Naive B cell (primary cell): ENCODE results near the gene ZNF521. TPM values are rescaled to one million over a fixed set of nuclear protein-coding genes. Genes with fewer than 3 reads are reported as not detected.

Experiments
- ATAC-seq, 2 donors: fragments of 150-1000 bp; cut with Tn5 transposase; 2 replicates each; pipeline ENCODE4 v1.10.0; 2021; ENCODE audit warnings: low read depth in 2 of 2, mild to moderate bottlenecking in 2 of 2, moderate library complexity in 2 of 2
- DNase-seq: peaks from one replicate; pipeline ENCODE4 v3.0.0; 2022
- H3K27ac Mint-ChIP-seq, 6 donors: one replicate each; pipeline ENCODE4 v1.8.0; 2020 to 2022; ENCODE audit warnings: mild to moderate bottlenecking in 6 of 6, mixed read lengths in 6 of 6, moderate library complexity in 5 of 6, inconsistent platforms in 2 of 6
- H3K27me3 Mint-ChIP-seq, 3 donors: one replicate each; pipeline ENCODE4 v1.8.0; 2021 to 2022; ENCODE audit warnings: mixed read lengths in 3 of 3, mild to moderate bottlenecking in 1 of 3
- H3K36me3 Mint-ChIP-seq, 2 donors: one replicate each; pipeline ENCODE4 v1.8.0; 2020 to 2022; ENCODE audit warnings: mixed read lengths in 2 of 2, inconsistent platforms in 1 of 2, mild to moderate bottlenecking in 1 of 2
- H3K4me1 Mint-ChIP-seq, 3 donors: one replicate each; pipeline ENCODE4 v1.8.0; 2020 to 2022; ENCODE audit warnings: mixed read lengths in 3 of 3, inconsistent platforms in 1 of 3, mild to moderate bottlenecking in 1 of 3, moderate library complexity in 1 of 3
- H3K4me3 Mint-ChIP-seq, 8 donors: one replicate each; pipeline ENCODE4 v1.8.0; 2020 to 2022; ENCODE audit warnings: mild to moderate bottlenecking in 8 of 8, mixed read lengths in 8 of 8, moderate library complexity in 8 of 8, inconsistent platforms in 2 of 8
- H3K9me3 Mint-ChIP-seq, 7 donors: one replicate each; pipeline ENCODE4 v1.8.0; 2020 to 2022; ENCODE audit warnings: mixed read lengths in 7 of 7, mild to moderate bottlenecking in 5 of 7, inconsistent platforms in 2 of 7, moderate library complexity in 1 of 7
- polyA plus RNA-seq, 6 donors: library from polyadenylated mRNA; unstranded; fragments of 300-500 nt; fragmentation: Illumina TruSeq; gene quantifications; one replicate each; pipeline ENCODE4 v1.2.3, GENCODE V29; 2021; ENCODE audit warnings: low read depth in 6 of 6

Gene ZNF521
- polyA plus RNA-seq, 6 donors from 2014 or later = 0.07 to 0.24 (median 0.11) TPM; not detected in 3

GRCh38 chr18:25299426-25300300, 52.3 kb downstream of the ZNF521 start:
- Mint-ChIP-seq H3K27me3 (peaks cover 0 to 6% (median 0%) of the 10 kb centered on the region in 3 donors), H3K27ac (peak overlapping the region in 1 of 6 donors; percentile 53), H3K36me3 (no peaks in the 10 kb centered on the region), H3K4me1 (no peaks in the 10 kb centered on the region), H3K9me3 (no peaks in the 10 kb centered on the region), H3K4me3 (no peak overlapping the region)
- no peak for ATAC-seq
- DNase-seq = no peak

DNA sequence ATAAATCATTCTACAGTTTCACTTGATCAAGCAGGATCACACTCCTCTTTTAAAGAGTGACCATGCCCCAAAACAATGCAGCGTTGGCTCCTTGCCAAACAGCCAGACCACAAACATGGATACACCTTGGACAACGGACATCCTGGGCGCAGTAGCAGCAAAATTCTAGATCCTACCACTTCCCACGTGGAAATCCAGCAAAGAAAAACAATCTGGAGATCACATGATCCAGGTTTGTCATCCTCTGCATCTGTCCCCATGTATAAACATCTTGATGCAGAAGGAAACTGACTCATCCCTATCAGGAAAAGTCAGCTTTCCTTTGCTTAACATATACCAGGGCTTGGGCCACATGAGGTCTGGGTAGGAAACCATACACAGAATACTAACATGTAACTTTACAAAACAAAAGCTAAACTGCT, 53.1 kb downstream of the ZNF521 start:
- no peak overlapping the region for H3K4me3 Mint-ChIP-seq
- ATAC-seq (no peak), DNase-seq (no peak)
- no peak overlapping the region for H3K27ac Mint-ChIP-seq
- no peaks in the 10 kb centered on the region for H3K36me3 Mint-ChIP-seq
- no peaks in the 10 kb centered on the region for H3K9me3 Mint-ChIP-seq
- H3K27me3 Mint-ChIP-seq = peaks cover 0 to 4% (median 0%) of the 10 kb centered on the region in 3 donors
- H3K4me1 Mint-ChIP-seq = no peaks in the 10 kb centered on the region

DNA sequence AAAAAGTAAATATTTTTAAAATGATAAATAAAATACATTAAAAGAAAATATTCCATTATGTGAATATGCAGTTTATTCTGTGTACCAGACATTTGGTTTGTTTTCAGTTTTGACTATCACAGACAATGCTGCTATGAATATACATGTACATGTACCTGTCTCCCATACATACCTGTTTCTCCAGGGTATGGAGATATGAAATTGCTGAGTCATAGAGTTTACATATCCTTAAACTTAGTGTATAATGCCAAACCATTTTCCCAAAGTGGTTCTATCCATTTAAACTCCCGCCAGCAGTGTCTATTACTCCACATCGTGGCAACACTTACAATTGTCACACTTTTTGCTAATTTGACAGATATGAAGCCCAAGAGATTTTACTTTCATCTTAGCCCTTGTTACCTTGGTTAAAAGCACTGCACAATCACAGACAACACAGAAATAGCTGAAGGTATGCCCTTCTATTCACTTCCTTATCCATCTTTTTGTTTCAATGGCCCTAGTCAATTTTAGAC, 56.3 kb downstream of the ZNF521 start:
- Mint-ChIP-seq H3K4me1 (no peaks in the 10 kb centered on the region), H3K36me3 (no peaks in the 10 kb centered on the region), H3K27me3 (peaks cover 0 to 9% (median 0%) of the 10 kb centered on the region in 3 donors), H3K27ac (no peak overlapping the region), H3K9me3 (no peaks in the 10 kb centered on the region), H3K4me3 (no peak overlapping the region)
- no peak for ATAC-seq
- no peak for DNase-seq

- H3K4me1 Mint-ChIP-seq = no peaks in the 10 kb centered on the region
- ATAC-seq (no peak), DNase-seq (no peak)
- no peak overlapping the region for H3K4me3 Mint-ChIP-seq
- H3K27ac Mint-ChIP-seq = no peak overlapping the region
- H3K27me3 Mint-ChIP-seq = peaks cover 0 to 12% (median 0%) of the 10 kb centered on the region in 3 donors
- H3K9me3 Mint-ChIP-seq = no peaks in the 10 kb centered on the region
- no peaks in the 10 kb centered on the region for H3K36me3 Mint-ChIP-seq
Measured at GRCh38 chr18:25291150-25291549, 60.8 kb downstream of the ZNF521 start.

GRCh38 chr18:25289001-25289631, 62.9 kb downstream of the ZNF521 start:
- H3K27ac Mint-ChIP-seq = no peak overlapping the region
- ATAC-seq = no peak
- no peaks in the 10 kb centered on the region for H3K4me1 Mint-ChIP-seq
- no peaks in the 10 kb centered on the region for H3K36me3 Mint-ChIP-seq
- no peaks in the 10 kb centered on the region for H3K9me3 Mint-ChIP-seq
- H3K27me3 Mint-ChIP-seq = peaks cover 0 to 8% (median 0%) of the 10 kb centered on the region in 3 donors
- no peak for DNase-seq
- H3K4me3 Mint-ChIP-seq = no peak overlapping the region

GRCh38 chr18:25288340-25288938, 63.5 kb downstream of the ZNF521 start:
- Mint-ChIP-seq H3K27ac (peak overlapping the region in 1 of 6 donors; percentile 57), H3K4me1 (no peaks in the 10 kb centered on the region), H3K4me3 (no peak overlapping the region), H3K27me3 (peaks cover 0 to 8% (median 0%) of the 10 kb centered on the region in 3 donors), H3K9me3 (no peaks in the 10 kb centered on the region), H3K36me3 (no peaks in the 10 kb centered on the region)
- DNase-seq = no peak
- no peak for ATAC-seq

DNA sequence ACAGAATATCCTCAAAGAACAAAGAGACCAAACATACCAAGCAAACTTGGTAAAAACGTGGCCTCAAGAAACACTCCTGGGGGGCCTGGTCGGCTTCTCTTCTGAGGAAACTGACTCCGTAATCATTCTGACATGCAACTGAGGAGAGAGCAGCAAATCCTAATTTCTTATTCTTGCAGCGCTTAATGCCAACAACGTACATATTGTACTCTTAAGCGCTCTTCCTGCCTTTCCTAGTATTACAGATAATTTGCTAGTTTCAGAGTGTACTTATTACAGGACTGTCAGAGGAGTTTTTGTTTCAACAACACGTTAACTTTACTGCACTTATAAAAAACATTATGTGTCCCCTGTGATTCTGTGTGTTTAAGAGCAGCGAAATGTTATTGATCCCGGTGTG, 64.9 kb downstream of the ZNF521 start:
- ATAC-seq (no peak), DNase-seq (no peak)
- Mint-ChIP-seq H3K27me3 (peaks cover 3 to 6% (median 4%) of the 10 kb centered on the region in 3 donors), H3K4me3 (no peak overlapping the region), H3K9me3 (no peaks in the 10 kb centered on the region), H3K36me3 (no peaks in the 10 kb centered on the region), H3K27ac (no peak overlapping the region), H3K4me1 (peaks cover 3% of the 10 kb centered on the region in 3 donors)

GRCh38 chr18:25284861-25285550, 67.0 kb downstream of the ZNF521 start:
- H3K27me3 Mint-ChIP-seq = peaks cover 6 to 13% (median 13%) of the 10 kb centered on the region in 3 donors
- no peak overlapping the region for H3K4me3 Mint-ChIP-seq
- no peaks in the 10 kb centered on the region for H3K36me3 Mint-ChIP-seq
- DNase-seq = no peak
- no peak overlapping the region for H3K27ac Mint-ChIP-seq
- ATAC-seq = no peak
- H3K4me1 Mint-ChIP-seq = peaks cover 5 to 7% (median 5%) of the 10 kb centered on the region in 3 donors
- no peaks in the 10 kb centered on the region for H3K9me3 Mint-ChIP-seq

- H3K9me3 Mint-ChIP-seq = no peaks in the 10 kb centered on the region
Measured at GRCh38 chr18:25284281-25284680, 67.7 kb downstream of the ZNF521 start.

GRCh38 chr18:25283781-25284180, 68.2 kb downstream of the ZNF521 start:
- Mint-ChIP-seq H3K4me1 (peaks cover 5 to 7% (median 5%) of the 10 kb centered on the region in 3 donors), H3K27ac (no peak overlapping the region), H3K36me3 (no peaks in the 10 kb centered on the region), H3K27me3 (peaks cover 8 to 14% (median 13%) of the 10 kb centered on the region in 3 donors), H3K4me3 (no peak overlapping the region), H3K9me3 (no peaks in the 10 kb centered on the region)
- DNase-seq (no peak), ATAC-seq (no peak)

More at GRCh38 chr18:25284281-25284680, 67.7 kb downstream of the ZNF521 start:
- H3K27ac Mint-ChIP-seq = no peak overlapping the region
- no peaks in the 10 kb centered on the region for H3K36me3 Mint-ChIP-seq
- peaks cover 5 to 7% (median 5%) of the 10 kb centered on the region in 3 donors for H3K4me1 Mint-ChIP-seq
- H3K4me3 Mint-ChIP-seq = no peak overlapping the region
- ATAC-seq (no peak), DNase-seq (no peak)
- H3K27me3 Mint-ChIP-seq = peaks cover 8 to 14% (median 13%) of the 10 kb centered on the region in 3 donors

GRCh38 chr18:25282896-25283703, 68.9 kb downstream of the ZNF521 start:
- H3K27ac Mint-ChIP-seq = no peak overlapping the region
- H3K36me3 Mint-ChIP-seq = no peaks in the 10 kb centered on the region
- peaks cover 8 to 14% (median 13%) of the 10 kb centered on the region in 3 donors for H3K27me3 Mint-ChIP-seq
- DNase-seq (no peak), ATAC-seq (no peak)
- H3K4me3 Mint-ChIP-seq = no peak overlapping the region
- no peaks in the 10 kb centered on the region for H3K9me3 Mint-ChIP-seq
- H3K4me1 Mint-ChIP-seq = peaks cover 5 to 8% (median 7%) of the 10 kb centered on the region in 3 donors

DNA sequence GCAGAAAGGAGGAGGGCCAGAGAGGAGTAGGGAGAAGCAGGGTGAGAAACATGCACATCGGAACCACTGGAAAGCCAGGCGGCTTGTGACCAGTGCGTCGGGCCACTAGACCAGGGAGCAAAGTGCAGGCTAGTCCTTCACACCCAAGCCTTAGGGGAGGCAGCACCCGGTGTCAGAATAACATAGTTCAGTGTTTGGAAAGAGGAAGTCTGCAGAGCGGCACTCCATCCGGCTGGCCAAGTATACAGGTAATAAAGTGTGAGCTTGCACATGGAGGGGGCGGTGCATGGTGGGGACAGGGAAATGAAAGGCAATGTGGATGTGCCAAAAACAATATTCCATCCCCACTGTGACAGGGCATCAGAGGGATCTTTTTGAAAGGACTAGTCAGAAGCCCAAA, 69.7 kb downstream of the ZNF521 start:
- Mint-ChIP-seq H3K9me3 (no peaks in the 10 kb centered on the region), H3K4me1 (peaks cover 5 to 8% (median 7%) of the 10 kb centered on the region in 3 donors), H3K27ac (peak overlapping the region in 1 of 6 donors; percentile 68), H3K4me3 (peak overlapping the region in 1 of 8 donors; percentile 9), H3K27me3 (peaks cover 8 to 14% (median 13%) of the 10 kb centered on the region in 3 donors), H3K36me3 (no peaks in the 10 kb centered on the region)
- no peak for DNase-seq
- peak; percentile 47 to 78 for ATAC-seq
